Liver (tissue), 9 donors: Measurements from ENCODE around the gene FGF14. TPM values are rescaled to one million over a fixed set of nuclear protein-coding genes. Genes with fewer than 3 reads are reported as not detected.

Experiments
- DNase-seq: peaks from one replicate; pipeline ENCODE4 v3.0.0-alpha.2; 2017; ENCODE audit warnings: low spot score
- H3K27ac ChIP-seq, 2 donors: one replicate each; pipeline ENCODE4 v1.7.0; 2013; ENCODE audit warnings: inconsistent platforms in 2 of 2, low read length in 2 of 2, control low read depth in 1 of 2, low read depth in 1 of 2, mild to moderate bottlenecking in 1 of 2
- H3K27me3 ChIP-seq, 4 donors: one replicate each; pipeline versions ENCODE4 v1.6.1 to v1.7.0; 2013; ENCODE audit warnings: low read length in 3 of 4, inconsistent platforms in 1 of 4, mild to moderate bottlenecking in 1 of 4, moderate library complexity in 1 of 4; ENCODE audit not compliant: control insufficient read depth in 4 of 4, insufficient read depth in 4 of 4
- H3K36me3 ChIP-seq, 4 donors: one replicate each; pipeline versions ENCODE4 v1.6.1 to v1.7.0; 2013; ENCODE audit warnings: low read length in 3 of 4, mild to moderate bottlenecking in 3 of 4, low read depth in 1 of 4, moderate library complexity in 1 of 4; ENCODE audit not compliant: control insufficient read depth in 4 of 4, insufficient read depth in 3 of 4
- H3K4me1 ChIP-seq, 4 donors: one replicate each; pipeline versions ENCODE4 v1.6.1 to v1.7.0; 2013; ENCODE audit warnings: low read length in 3 of 4, mild to moderate bottlenecking in 3 of 4, moderate library complexity in 1 of 4; ENCODE audit not compliant: control insufficient read depth in 4 of 4, insufficient read depth in 4 of 4
- H3K4me3 ChIP-seq, 3 donors: one replicate each; pipeline versions ENCODE4 v1.6.1 to v1.7.0; 2013; ENCODE audit warnings: low read length in 3 of 3, control low read depth in 1 of 3, low read depth in 1 of 3, mild to moderate bottlenecking in 1 of 3
- H3K9ac ChIP-seq, 2 donors: one replicate each; pipeline ENCODE4 v1.7.0; 2013; ENCODE audit warnings: low read length in 2 of 2, mild to moderate bottlenecking in 2 of 2, moderate library complexity in 2 of 2, control low read depth in 1 of 2, low read depth in 1 of 2
- H3K9me3 ChIP-seq, 4 donors: one replicate each; pipeline versions ENCODE4 v1.6.1 to v1.7.0; 2013; ENCODE audit warnings: low read length in 3 of 4; ENCODE audit not compliant: control insufficient read depth in 4 of 4
- CTCF ChIP-seq: fragments of 150-350 bp; IDR thresholded peaks from 2 replicates; pipeline ENCODE4 v1.5.1; 2017; ENCODE audit warnings: improper control_type of control experiment, low read depth, low read length; ENCODE audit not compliant: missing input control
- EGR1 ChIP-seq, 2 donors: IDR thresholded peaks; 2 replicates each; pipeline ENCODE4 v1.6.1; 2016 to 2018; ENCODE audit warnings: antibody characterized with exemption in 2 of 2, low read depth in 2 of 2
- FOXA1 ChIP-seq: IDR thresholded peaks from 2 replicates; pipeline ENCODE4 v1.6.1; 2016; ENCODE audit warnings: antibody characterized with exemption
- FOXA2 ChIP-seq: IDR thresholded peaks from 2 replicates; pipeline ENCODE4 v1.6.1; 2016; ENCODE audit warnings: antibody characterized with exemption
- GABPA ChIP-seq, 2 donors: IDR thresholded peaks in 1 of 2; conservative IDR thresholded peaks in 1 of 2; 2 replicates each; pipeline ENCODE4 v1.6.1; 2016; ENCODE audit warnings: antibody characterized with exemption in 2 of 2, mild to moderate bottlenecking in 1 of 2, moderate library complexity in 1 of 2
- HNF4A ChIP-seq, 2 donors: conservative IDR thresholded peaks; 2 replicates each; pipeline ENCODE4 v1.6.1; 2016; ENCODE audit warnings: antibody characterized with exemption in 2 of 2, mild to moderate bottlenecking in 2 of 2
- HNF4G ChIP-seq: IDR thresholded peaks from 2 replicates; pipeline ENCODE4 v1.6.1; 2016; ENCODE audit warnings: antibody characterized with exemption
- JUND ChIP-seq, 2 donors: IDR thresholded peaks; 2 replicates each; pipeline ENCODE4 v1.6.1; 2016; ENCODE audit warnings: antibody characterized with exemption in 2 of 2
- MAX ChIP-seq: IDR thresholded peaks from 2 replicates; pipeline ENCODE4 v1.6.1; 2016; ENCODE audit warnings: antibody characterized with exemption
- RAD21 ChIP-seq, 2 donors: IDR thresholded peaks; 2 replicates each; pipeline ENCODE4 v1.6.1; 2016; ENCODE audit warnings: antibody characterized with exemption in 2 of 2, mild to moderate bottlenecking in 2 of 2
- RXRA ChIP-seq, 2 donors: IDR thresholded peaks; 2 replicates each; pipeline ENCODE4 v1.6.1; 2017 to 2018; ENCODE audit warnings: antibody characterized with exemption in 2 of 2, mild to moderate bottlenecking in 1 of 2
- SP1 ChIP-seq: IDR thresholded peaks from 2 replicates; pipeline ENCODE4 v1.6.1; 2018; ENCODE audit warnings: antibody characterized with exemption, mild to moderate bottlenecking
- TAF1 ChIP-seq: conservative IDR thresholded peaks from 2 replicates; pipeline ENCODE4 v1.6.1; 2016; ENCODE audit warnings: antibody characterized with exemption, mild to moderate bottlenecking
- YY1 ChIP-seq: IDR thresholded peaks from 2 replicates; pipeline ENCODE4 v1.6.1; 2016; ENCODE audit warnings: antibody characterized with exemption, mild to moderate bottlenecking
- ZBTB33 ChIP-seq: IDR thresholded peaks from 2 replicates; pipeline ENCODE4 v1.6.1; 2016; ENCODE audit warnings: antibody characterized with exemption
- WGBS: extraction: QIAGEN DNeasy Blood & Tissue Kit; methylation state at CpG from one replicate; pipeline ENCODE4 v1.1.7; 2013; 5-methylcytosine and 5-hydroxymethylcytosine counted together
- polyA plus RNA-seq, 2 donors: library from polyadenylated mRNA; stranded (reverse) in 1 of 2; unstranded in 1 of 2; fragments of 200-250 nt in 1 of 2; fragments of >200 nt in 1 of 2; fragmentation: Nextera tagmentation in 1 of 2; extraction: Ambion mirVana in 1 of 2; gene quantifications; one replicate each; pipeline versions ENCODE4 v1.2.1 to v1.2.3, GENCODE V29; 2013 to 2015
- total RNA-seq, 2 donors: library from RNA; depleted of rRNA; stranded (reverse); fragments of >200 nt; gene quantifications; one replicate each; pipeline ENCODE4 v1.2.3, GENCODE V29; 2014
- TF ChIP-seq, protein P1 (sequence below): IDR thresholded peaks from 2 replicates; pipeline ENCODE4 v1.6.1; 2016; ENCODE audit warnings: antibody characterized with exemption
- TF ChIP-seq, protein P2 (sequence below): IDR thresholded peaks from 2 replicates; pipeline ENCODE4 v1.6.1; 2016; ENCODE audit warnings: antibody characterized with exemption, mild to moderate bottlenecking
- donor health status: healthy.
- donor health status: healthy.
- donor health status: healthy.
- donor health status: healthy.
- donor health status: healthy.

FGF14 gene
- total and polyA plus RNA-seq, 4 donors, result 0.05 to 3.3 (median 1.0) TPM

GRCh38 chr13:101707659-101708058 lies 694.2 kb downstream of the FGF14 start:
- Histone ChIP-seq H3K4me3 (no peak overlapping the region), H3K36me3 (no peaks in the 10 kb centered on the region), H3K27ac (no peak overlapping the region), H3K9me3 (no peaks in the 10 kb centered on the region), H3K9ac (no peak overlapping the region), H3K27me3 (no peaks in the 10 kb centered on the region), H3K4me1 (peaks cover 3 to 18% (median 11%) of the 10 kb centered on the region in 4 donors)
- TF ChIP-seq CTCF (no peak), ZBTB33 (no peak), GABPA (IDR thresholded peaks at IDR 0.05 in 1 of 2, conservative IDR thresholded peaks at IDR 0.05 in 1 of 2) (no peak), EGR1 (IDR thresholded peaks at IDR 0.05; ENCODE audit: low read depth in 2 of 2) (no peak), HNF4G (no peak), FOXA2 (no peak), JUND (IDR thresholded peaks at IDR 0.05) (no peak), MAX (no peak)
- TF ChIP-seq, protein P1, sequence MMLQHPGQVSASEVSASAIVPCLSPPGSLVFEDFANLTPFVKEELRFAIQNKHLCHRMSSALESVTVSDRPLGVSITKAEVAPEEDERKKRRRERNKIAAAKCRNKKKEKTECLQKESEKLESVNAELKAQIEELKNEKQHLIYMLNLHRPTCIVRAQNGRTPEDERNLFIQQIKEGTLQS, result no peak
- WGBS, result 43% methylated on average over 2 of the region's 2 CpGs
- no peak for DNase-seq

DNA sequence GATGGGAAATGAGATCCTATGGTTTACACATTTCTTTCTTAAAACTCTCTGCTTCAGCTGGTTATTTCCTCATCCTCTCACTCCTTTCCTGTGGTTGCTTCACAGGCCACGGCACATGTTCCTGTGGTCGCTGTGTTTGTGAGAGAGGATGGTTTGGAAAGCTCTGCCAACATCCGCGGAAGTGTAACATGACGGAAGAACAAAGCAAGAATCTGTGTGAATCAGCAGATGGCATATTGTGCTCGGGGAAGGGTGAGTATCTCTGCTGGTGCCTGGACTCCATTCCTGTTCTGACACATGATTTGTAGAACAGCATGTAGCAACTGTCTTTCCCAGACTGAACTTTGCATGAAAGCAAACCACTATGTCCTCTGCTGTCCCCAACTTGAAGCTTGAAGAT lies 695.2 kb downstream of the FGF14 start:
- WGBS, result 35% methylated on average over 6 of the region's 6 CpGs
- no peak overlapping the region for H3K9ac ChIP-seq
- H3K36me3 ChIP-seq, result no peaks in the 10 kb centered on the region
- peaks cover 3 to 18% (median 11%) of the 10 kb centered on the region in 4 donors for H3K4me1 ChIP-seq
- no peaks in the 10 kb centered on the region for H3K9me3 ChIP-seq
- DNase-seq, result no peak
- H3K27ac ChIP-seq, result peak overlapping the region in 1 of 2 donors; percentile 0
- no peak overlapping the region for H3K4me3 ChIP-seq
- H3K27me3 ChIP-seq, result no peaks in the 10 kb centered on the region
- TF ChIP-seq RXRA (IDR thresholded peaks at IDR 0.05) (peak; percentile 34 to 44), HNF4A (conservative IDR thresholded peaks at IDR 0.05) (peak; percentile 48 to 59), RAD21 (IDR thresholded peaks at IDR 0.05) (peak; percentile 56 to 62), JUND (IDR thresholded peaks at IDR 0.05) (peak; percentile 21 to 37), ZBTB33 (peak; percentile 52), HNF4G (no peak), FOXA1 (no peak), MAX (peak; percentile 94), TAF1 (no peak), YY1 (peak; percentile 83), SP1 (peak; percentile 24), EGR1 (IDR thresholded peaks at IDR 0.05; ENCODE audit: low read depth in 2 of 2) (peak in 1 of 2 donors; percentile 63), GABPA (IDR thresholded peaks at IDR 0.05 in 1 of 2, conservative IDR thresholded peaks at IDR 0.05 in 1 of 2) (peak in 1 of 2 donors; percentile 34)
- TF ChIP-seq, protein P2, sequence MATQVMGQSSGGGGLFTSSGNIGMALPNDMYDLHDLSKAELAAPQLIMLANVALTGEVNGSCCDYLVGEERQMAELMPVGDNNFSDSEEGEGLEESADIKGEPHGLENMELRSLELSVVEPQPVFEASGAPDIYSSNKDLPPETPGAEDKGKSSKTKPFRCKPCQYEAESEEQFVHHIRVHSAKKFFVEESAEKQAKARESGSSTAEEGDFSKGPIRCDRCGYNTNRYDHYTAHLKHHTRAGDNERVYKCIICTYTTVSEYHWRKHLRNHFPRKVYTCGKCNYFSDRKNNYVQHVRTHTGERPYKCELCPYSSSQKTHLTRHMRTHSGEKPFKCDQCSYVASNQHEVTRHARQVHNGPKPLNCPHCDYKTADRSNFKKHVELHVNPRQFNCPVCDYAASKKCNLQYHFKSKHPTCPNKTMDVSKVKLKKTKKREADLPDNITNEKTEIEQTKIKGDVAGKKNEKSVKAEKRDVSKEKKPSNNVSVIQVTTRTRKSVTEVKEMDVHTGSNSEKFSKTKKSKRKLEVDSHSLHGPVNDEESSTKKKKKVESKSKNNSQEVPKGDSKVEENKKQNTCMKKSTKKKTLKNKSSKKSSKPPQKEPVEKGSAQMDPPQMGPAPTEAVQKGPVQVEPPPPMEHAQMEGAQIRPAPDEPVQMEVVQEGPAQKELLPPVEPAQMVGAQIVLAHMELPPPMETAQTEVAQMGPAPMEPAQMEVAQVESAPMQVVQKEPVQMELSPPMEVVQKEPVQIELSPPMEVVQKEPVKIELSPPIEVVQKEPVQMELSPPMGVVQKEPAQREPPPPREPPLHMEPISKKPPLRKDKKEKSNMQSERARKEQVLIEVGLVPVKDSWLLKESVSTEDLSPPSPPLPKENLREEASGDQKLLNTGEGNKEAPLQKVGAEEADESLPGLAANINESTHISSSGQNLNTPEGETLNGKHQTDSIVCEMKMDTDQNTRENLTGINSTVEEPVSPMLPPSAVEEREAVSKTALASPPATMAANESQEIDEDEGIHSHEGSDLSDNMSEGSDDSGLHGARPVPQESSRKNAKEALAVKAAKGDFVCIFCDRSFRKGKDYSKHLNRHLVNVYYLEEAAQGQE, result no peak
